Bronchial epithelial cell (primary cell): ENCODE results near the gene LAX1. TPM values are rescaled to one million over a fixed set of nuclear protein-coding genes. Genes with fewer than 3 reads are reported as not detected.

Source experiments
- DNase-seq: peaks from one replicate; pipeline ENCODE4 v3.0.0-alpha.2; 2010; ENCODE audit warnings: low read depth
- FAIRE-seq: peaks from 2 replicates; lab custom pipeline; 2011; peaks lifted over from hg19 to GRCh38; lab: Jason Lieb, UNC
- H3K27me3 ChIP-seq: 2 replicates; pipeline ENCODE4 v1.5.1; 2011; ENCODE audit warnings: low read length; ENCODE audit not compliant: control insufficient read depth, insufficient read depth
- H3K36me3 ChIP-seq: 2 replicates; pipeline ENCODE4 v1.5.1; 2011; ENCODE audit warnings: low read length; ENCODE audit not compliant: control insufficient read depth, insufficient read depth
- H3K4me3 ChIP-seq: 2 replicates; pipeline ENCODE4 v1.5.1; 2011; ENCODE audit warnings: mild to moderate bottlenecking, low read depth, low read length, control low read depth
- total RNA-seq: library from RNA; depleted of rRNA; stranded (reverse); fragments of >200 nt; gene quantifications from 2 replicates; pipeline ENCODE4 v1.2.1, GENCODE V29; 2014
- TF ChIP-seq, protein P1 (sequence below): IDR thresholded peaks from 2 replicates; pipeline ENCODE4 v1.5.1; 2011; ENCODE audit warnings: mild to moderate bottlenecking, moderate library complexity, low read length, control low read depth, inconsistent platforms; ENCODE audit not compliant: insufficient read depth, severe bottlenecking

The LAX1 gene
- total RNA-seq, 1 donor from 2014 or later, result not detected

DNA sequence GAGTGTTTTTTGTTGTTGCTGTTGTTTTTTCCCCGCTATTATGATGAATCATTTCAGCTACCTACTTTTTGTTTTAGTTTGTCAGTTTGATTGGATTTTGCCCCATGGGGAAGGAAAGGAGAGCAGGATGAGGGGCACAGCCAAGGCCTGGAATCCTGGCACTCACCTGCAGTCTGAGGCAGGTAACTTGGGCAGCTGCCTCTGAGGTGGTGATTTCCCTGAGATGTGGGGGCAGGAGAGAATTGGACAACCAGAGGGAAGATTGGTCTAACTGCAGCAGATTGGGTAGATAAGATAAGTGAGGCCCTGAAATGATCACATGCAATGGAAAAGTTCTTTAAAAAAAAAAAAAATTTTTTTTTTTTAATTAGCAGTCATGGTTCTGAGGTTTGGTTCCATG lies 1.5 kb upstream of the LAX1 start:
- no peaks in the 10 kb centered on the region for H3K36me3 ChIP-seq
- H3K4me3 ChIP-seq, result no peak overlapping the region
- FAIRE-seq, result no peak
- no peaks in the 10 kb centered on the region for H3K27me3 ChIP-seq
- TF ChIP-seq, protein P1, sequence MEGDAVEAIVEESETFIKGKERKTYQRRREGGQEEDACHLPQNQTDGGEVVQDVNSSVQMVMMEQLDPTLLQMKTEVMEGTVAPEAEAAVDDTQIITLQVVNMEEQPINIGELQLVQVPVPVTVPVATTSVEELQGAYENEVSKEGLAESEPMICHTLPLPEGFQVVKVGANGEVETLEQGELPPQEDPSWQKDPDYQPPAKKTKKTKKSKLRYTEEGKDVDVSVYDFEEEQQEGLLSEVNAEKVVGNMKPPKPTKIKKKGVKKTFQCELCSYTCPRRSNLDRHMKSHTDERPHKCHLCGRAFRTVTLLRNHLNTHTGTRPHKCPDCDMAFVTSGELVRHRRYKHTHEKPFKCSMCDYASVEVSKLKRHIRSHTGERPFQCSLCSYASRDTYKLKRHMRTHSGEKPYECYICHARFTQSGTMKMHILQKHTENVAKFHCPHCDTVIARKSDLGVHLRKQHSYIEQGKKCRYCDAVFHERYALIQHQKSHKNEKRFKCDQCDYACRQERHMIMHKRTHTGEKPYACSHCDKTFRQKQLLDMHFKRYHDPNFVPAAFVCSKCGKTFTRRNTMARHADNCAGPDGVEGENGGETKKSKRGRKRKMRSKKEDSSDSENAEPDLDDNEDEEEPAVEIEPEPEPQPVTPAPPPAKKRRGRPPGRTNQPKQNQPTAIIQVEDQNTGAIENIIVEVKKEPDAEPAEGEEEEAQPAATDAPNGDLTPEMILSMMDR, result no peak
- no peak for DNase-seq

DNA sequence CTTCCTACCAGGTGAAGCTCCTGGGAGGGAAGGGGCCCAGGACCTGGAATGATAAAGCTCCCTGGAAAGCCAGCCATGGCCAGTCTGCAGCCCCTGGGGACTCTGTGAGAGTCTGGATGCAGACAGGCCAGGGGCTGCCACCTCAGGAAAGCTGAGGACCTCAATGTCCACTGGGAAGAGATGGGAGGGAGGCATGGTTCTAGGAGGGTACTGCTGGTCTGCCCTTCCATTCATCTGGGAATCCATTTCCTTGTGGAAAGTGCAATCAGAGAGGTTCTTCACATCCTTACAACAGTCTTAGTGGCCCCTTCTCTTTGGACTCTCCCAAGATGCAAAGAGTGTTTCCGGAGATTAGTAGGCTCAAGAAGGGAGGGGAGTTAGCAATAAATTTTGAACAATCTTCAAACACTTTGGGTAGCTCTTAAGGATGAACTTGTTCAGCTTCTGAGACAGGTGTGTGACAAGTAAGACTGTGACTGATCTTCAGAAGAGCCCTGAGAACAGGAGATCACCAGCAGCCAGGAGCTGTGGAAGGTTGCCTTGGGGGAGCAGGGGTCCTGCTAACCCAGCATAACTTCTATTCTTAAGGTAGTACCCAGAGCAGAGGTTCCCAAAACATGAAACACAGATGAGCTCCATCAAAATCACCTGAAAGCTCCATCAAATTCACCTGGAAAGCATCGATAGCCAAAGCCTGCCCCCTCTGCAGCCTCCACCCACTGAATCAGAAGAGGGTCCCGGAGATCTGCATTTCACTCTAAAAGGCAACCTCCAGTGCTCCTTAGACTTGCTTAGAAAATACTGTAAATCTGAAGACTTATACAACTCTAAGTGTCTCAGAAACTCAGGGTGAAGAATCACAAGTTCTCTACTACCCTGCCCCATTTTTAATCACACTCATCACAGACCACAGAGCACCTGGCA lies 616 bp upstream of the LAX1 start:
- FAIRE-seq (no peak), DNase-seq (no peak)
- Histone ChIP-seq H3K4me3 (no peak overlapping the region), H3K36me3 (no peaks in the 10 kb centered on the region), H3K27me3 (no peaks in the 10 kb centered on the region)
- TF ChIP-seq, protein P1, result no peak

DNA sequence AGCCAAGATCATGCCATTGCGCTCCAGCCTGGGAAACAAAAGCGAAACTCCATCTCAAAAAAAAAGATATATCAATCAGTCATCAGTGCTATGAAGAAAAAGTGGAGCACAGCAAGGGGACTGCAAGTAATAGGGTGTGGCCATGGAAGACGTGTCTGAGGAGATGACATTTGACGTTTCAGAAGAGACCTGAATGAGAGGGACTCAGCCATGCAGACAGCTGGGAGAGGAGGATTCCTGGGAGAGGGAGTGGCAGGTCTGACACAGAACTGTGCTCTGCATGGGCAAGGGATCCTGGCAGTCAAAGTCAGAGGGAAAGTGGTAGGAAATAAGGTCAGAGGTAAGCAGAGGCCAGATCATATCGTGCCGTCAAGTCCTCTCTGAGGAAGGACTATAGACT lies 3.3 kb downstream of the LAX1 start:
- Histone ChIP-seq H3K36me3 (no peaks in the 10 kb centered on the region), H3K27me3 (no peaks in the 10 kb centered on the region), H3K4me3 (no peak overlapping the region)
- TF ChIP-seq, protein P1, result no peak
- FAIRE-seq (no peak), DNase-seq (peak; percentile 55)

DNA sequence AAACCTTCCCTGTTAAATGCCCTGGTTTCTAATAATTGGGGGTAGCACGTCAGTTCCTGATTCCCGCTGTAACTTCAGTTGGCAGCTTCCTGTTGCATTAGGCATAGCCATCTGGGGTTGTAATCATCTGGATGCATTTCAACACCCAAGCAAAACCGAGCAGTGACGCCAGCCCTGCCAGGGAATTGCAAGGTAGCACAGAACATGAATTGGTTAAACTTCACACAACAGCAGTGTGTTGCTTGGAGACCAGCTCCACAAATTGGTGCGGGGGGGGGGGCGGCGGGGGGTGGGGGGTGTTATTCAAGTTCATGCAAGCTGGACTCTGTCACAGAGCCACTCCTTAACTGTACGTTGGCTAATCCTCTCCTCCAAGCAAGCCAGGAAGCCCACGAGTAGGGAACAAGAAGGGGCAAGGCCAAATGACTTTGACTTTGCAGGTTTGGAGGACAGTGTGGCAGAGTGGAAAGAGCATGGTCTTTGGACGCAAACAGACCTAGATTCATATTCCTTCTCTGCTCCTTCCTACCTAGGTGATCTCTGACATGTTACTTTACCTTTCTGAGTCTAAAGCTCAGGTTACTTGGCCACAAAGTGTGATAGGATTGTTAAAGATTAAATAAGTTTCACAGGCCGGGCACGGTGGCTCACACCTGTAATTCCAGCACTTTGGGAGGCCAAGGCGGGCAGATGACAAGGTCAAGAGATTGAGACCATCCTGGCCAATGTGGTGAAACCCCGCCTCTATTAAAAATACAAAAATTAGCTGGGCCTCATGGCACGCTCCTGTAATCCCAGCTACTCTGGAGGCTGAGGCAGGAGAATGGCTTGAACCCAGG lies 4.7 kb downstream of the LAX1 start:
- DNase-seq (peak; percentile 99), FAIRE-seq (no peak)
- TF ChIP-seq, protein P1, result no peak
- Histone ChIP-seq H3K4me3 (no peak overlapping the region), H3K36me3 (no peaks in the 10 kb centered on the region), H3K27me3 (no peaks in the 10 kb centered on the region)

DNA sequence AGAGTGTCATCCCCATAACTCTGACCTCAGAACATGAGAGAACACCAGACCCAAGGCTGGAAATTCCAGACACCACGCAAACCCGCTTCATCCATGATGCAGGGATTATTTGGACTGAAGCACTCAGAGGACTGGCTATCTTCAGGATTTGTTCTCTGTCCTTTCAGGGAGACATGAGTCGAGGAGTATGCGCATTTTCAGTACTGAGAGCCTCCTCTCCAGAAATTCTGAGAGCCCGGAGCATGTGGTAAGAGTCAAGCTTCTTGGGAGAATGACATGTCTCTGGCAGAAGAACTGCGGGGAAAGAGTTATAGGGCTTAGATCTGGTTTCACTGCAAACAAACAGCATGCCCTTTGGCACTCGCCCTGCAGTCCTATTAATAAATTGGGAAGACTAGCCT lies 6.9 kb downstream of the LAX1 start:
- DNase-seq (no peak), FAIRE-seq (no peak)
- Histone ChIP-seq H3K27me3 (no peaks in the 10 kb centered on the region), H3K4me3 (no peak overlapping the region), H3K36me3 (no peaks in the 10 kb centered on the region)
- TF ChIP-seq, protein P1, result no peak
